GM18873 (cell line): ENCODE data around the gene PCSK6.
"Not testable (repeated sequence)": the region's sequence is repeated elsewhere in the genome, so short reads cannot be mapped to it uniquely, and the experiment has no call there.

Source experiments
- ATAC-seq: cut with Tn5 transposase; IDR thresholded peaks from one replicate; pipeline ENCODE4 v1.9.1; 2021; ENCODE audit warnings: mild to moderate bottlenecking, moderate library complexity, moderate number of reproducible peaks; ENCODE audit not compliant: unreplicated experiment, low FRiP score

The PCSK6 gene

GRCh38 chr15:101303408-101303807 is 186.1 kb downstream of the PCSK6 start:
- no peak for ATAC-seq

GRCh38 chr15:101296418-101297405 is 192.8 kb downstream of the PCSK6 start:
- no peak for ATAC-seq

- no peak for ATAC-seq
These were observed 193.8 kb downstream of the PCSK6 start for GRCh38 chr15:101295607-101296161.

GRCh38 chr15:101294731-101295606 is 194.5 kb downstream of the PCSK6 start, which contains the start of gene SNRPA1:
Gene SNRPA1, minus strand, starts transcription at chr15:101295248. Its CDS starts 70 bp downstream, at chr15:101295178.
- peak; percentile 66 for ATAC-seq

- ATAC-seq = no peak
These were observed 196.4 kb downstream of the PCSK6 start for GRCh38 chr15:101293122-101293521.

GRCh38 chr15:101288905-101289513 is 200.5 kb downstream of the PCSK6 start:
- ATAC-seq = no peak

GRCh38 chr15:101287342-101287741 is 202.2 kb downstream of the PCSK6 start:
- not testable (repeated sequence) for ATAC-seq

- no peak for ATAC-seq
These were observed 202.9 kb downstream of the PCSK6 start for GRCh38 chr15:101286471-101287114.

GRCh38 chr15:101283931-101284330 is 205.6 kb downstream of the PCSK6 start:
- ATAC-seq = no peak

GRCh38 chr15:101280007-101280406 is 209.5 kb downstream of the PCSK6 start:
- no peak for ATAC-seq

- ATAC-seq = no peak
These were observed 211.5 kb downstream of the PCSK6 start for GRCh38 chr15:101277943-101278564.

- ATAC-seq = peak; percentile 52
These were observed 212.3 kb downstream of the PCSK6 start, which contains the start of gene SELENOS for GRCh38 chr15:101277038-101277822. Gene SELENOS, minus strand, starts transcription at chr15:101277485. Its CDS starts 68 bp downstream, at chr15:101277417.

- ATAC-seq = no peak
These were observed 212.9 kb downstream of the PCSK6 start for GRCh38 chr15:101276501-101277037.

GRCh38 chr15:101275018-101275417 is 214.5 kb downstream of the PCSK6 start:
- no peak for ATAC-seq

GRCh38 chr15:101273534-101273933 is 216.0 kb downstream of the PCSK6 start:
- no peak for ATAC-seq

- no peak for ATAC-seq
These were observed 216.9 kb downstream of the PCSK6 start for GRCh38 chr15:101272584-101272983.

- ATAC-seq = no peak
These were observed 219.9 kb downstream of the PCSK6 start for GRCh38 chr15:101269479-101270223.
